IMR-90 (cell line): ENCODE measurements around the gene PLCL1. TPM values are rescaled to one million over a fixed set of nuclear protein-coding genes. Genes with fewer than 3 reads are reported as not detected.

Experiments used
- ATAC-seq: fragments of 200-7000 bp; cut with Tn5 transposase; 2 replicates; pipeline ENCODE4 v1.9.1; 2020; ENCODE audit warnings: low read depth, mild to moderate bottlenecking, moderate library complexity
- BruUV-seq: library from RNA; stranded (reverse); fragments of 400-500 nt; replicated peaks from 2 replicates; lab custom pipeline; 2021; lab: Mats Ljungman, UMichigan
- CTCF ChIA-PET: fragments of 300-600 bp; formaldehyde crosslinking; extraction: SDS; loops from one replicate; lab custom pipeline; 2021; ENCODE audit warnings: antibody characterized with exemption; lab: Yijun Ruan, JAX
- POLR2A ChIA-PET: fragments of 300-600 bp; sonication (Branson Sonifier 250); formaldehyde crosslinking; loops from one replicate; lab custom pipeline; 2022; ENCODE audit warnings: antibody characterized with exemption; ENCODE audit not compliant: unreplicated experiment; lab: Charles Lee
- DNase-seq: peaks from one replicate; pipeline ENCODE4 v3.0.0; 2013
- H2AFZ ChIP-seq: replicated peaks from 2 replicates; pipeline ENCODE3; 2013; ENCODE audit warnings: low read length, mild to moderate bottlenecking; ENCODE audit not compliant: poor library complexity
- H2AK5ac ChIP-seq: 2 replicates; pipeline ENCODE4 v1.6.1; 2013; ENCODE audit warnings: low read depth, low read length, inconsistent platforms
- H2AK9ac ChIP-seq: replicated peaks from 2 replicates; pipeline ENCODE3; 2013; ENCODE audit warnings: mild to moderate bottlenecking, low read depth, low read length, moderate library complexity; ENCODE audit not compliant: poor library complexity
- H2BK120ac ChIP-seq: 2 replicates; pipeline ENCODE4 v1.6.1; 2013; ENCODE audit warnings: low read depth, low read length, inconsistent platforms
- H2BK15ac ChIP-seq: 3 replicates; pipeline ENCODE4 v1.6.1; 2013; ENCODE audit warnings: low read depth, low read length, inconsistent platforms
- H2BK20ac ChIP-seq: 2 replicates; pipeline ENCODE4 v1.6.1; 2013; ENCODE audit warnings: low read depth, mild to moderate bottlenecking, inconsistent platforms, low read length, moderate library complexity
- H2BK5ac ChIP-seq: 2 replicates; pipeline ENCODE4 v1.6.1; 2013; ENCODE audit warnings: mild to moderate bottlenecking, low read depth, low read length, inconsistent platforms; ENCODE audit not compliant: poor library complexity, severe bottlenecking
- H3K14ac ChIP-seq: replicated peaks from 2 replicates; pipeline ENCODE4 v1.6.1; 2013; ENCODE audit warnings: low read depth, low read length, inconsistent platforms
- H3K18ac ChIP-seq: 2 replicates; pipeline ENCODE4 v1.6.1; 2013; ENCODE audit warnings: low read depth, low read length, control low read depth
- H3K23ac ChIP-seq: 2 replicates; pipeline ENCODE4 v1.6.1; 2013; ENCODE audit warnings: low read depth, low read length, inconsistent platforms
- H3K27ac ChIP-seq: 2 replicates; pipeline ENCODE4 v1.5.1; 2013; ENCODE audit warnings: mild to moderate bottlenecking, control low read depth, low read length; ENCODE audit not compliant: insufficient read depth
- H3K27me3 ChIP-seq: 2 replicates; pipeline ENCODE4 v1.6.1; 2013; ENCODE audit warnings: low read length; ENCODE audit not compliant: control insufficient read depth, insufficient read depth
- H3K36me3 ChIP-seq: 2 replicates; pipeline ENCODE4 v1.6.1; 2013; ENCODE audit warnings: low read length, mixed read lengths; ENCODE audit not compliant: control insufficient read depth, insufficient read depth
- H3K4ac ChIP-seq: 2 replicates; pipeline ENCODE4 v1.6.1; 2013; ENCODE audit warnings: low read depth, low read length, inconsistent platforms
- H3K4me1 ChIP-seq: 2 replicates; pipeline ENCODE4 v1.6.1; 2013; ENCODE audit warnings: low read length, mixed read lengths; ENCODE audit not compliant: control insufficient read depth, insufficient read depth
- H3K4me2 ChIP-seq: 2 replicates; pipeline ENCODE4 v1.6.1; 2013; ENCODE audit warnings: low read depth, mild to moderate bottlenecking, control low read depth, low read length, moderate library complexity
- H3K4me3 ChIP-seq: 2 replicates; pipeline ENCODE4 v1.5.1; 2013; ENCODE audit warnings: low read depth, mild to moderate bottlenecking, control low read depth, low read length, moderate library complexity; ENCODE audit not compliant: insufficient read depth
- H3K56ac ChIP-seq: 2 replicates; pipeline ENCODE4 v1.6.1; 2013; ENCODE audit warnings: low read length, inconsistent platforms; ENCODE audit not compliant: insufficient read depth; ENCODE audit errors: extremely low read depth
- H3K79me1 ChIP-seq, 2 experiments: 2 replicates each; pipeline ENCODE4 v1.6.1; 2013; ENCODE audit warnings: low read length in 2 of 2, inconsistent platforms in 1 of 2, low read depth in 1 of 2
- H3K9ac ChIP-seq: 2 replicates; pipeline ENCODE4 v1.6.1; 2013; ENCODE audit warnings: low read depth, low read length, control low read depth
- H3K9me1 ChIP-seq: 2 replicates; pipeline ENCODE4 v1.6.1; 2013; ENCODE audit warnings: low read length, inconsistent platforms; ENCODE audit not compliant: insufficient read depth
- H3K9me3 ChIP-seq: 2 replicates; pipeline ENCODE4 v1.6.1; 2013; ENCODE audit warnings: low read length; ENCODE audit not compliant: control insufficient read depth, insufficient read depth
- H4K20me1 ChIP-seq: 2 replicates; pipeline ENCODE4 v1.6.1; 2013; ENCODE audit warnings: low read length, inconsistent platforms; ENCODE audit not compliant: insufficient read depth
- H4K5ac ChIP-seq: 2 replicates; pipeline ENCODE4 v1.6.1; 2013; ENCODE audit warnings: mild to moderate bottlenecking, low read depth, low read length, control low read depth
- H4K8ac ChIP-seq, 2 experiments: 2 replicates each; pipeline ENCODE4 v1.6.1; 2013; ENCODE audit warnings: low read depth in 2 of 2, low read length in 2 of 2, control low read depth in 1 of 2, inconsistent platforms in 1 of 2
- H4K91ac ChIP-seq: 2 replicates; pipeline ENCODE4 v1.6.1; 2013; ENCODE audit warnings: low read depth, low read length, inconsistent platforms; ENCODE audit not compliant: insufficient read depth
- BHLHE40 ChIP-seq: fragments of 150-350 bp; IDR thresholded peaks from 2 replicates; pipeline ENCODE4 v1.6.1; 2016; ENCODE audit warnings: mild to moderate bottlenecking, low read depth, low read length
- CEBPB ChIP-seq: IDR thresholded peaks from 2 replicates; pipeline ENCODE4 v1.6.1; 2012; ENCODE audit warnings: low read depth, low read length, improper control_type of control experiment
- CHD1 ChIP-seq: IDR thresholded peaks from 2 replicates; pipeline ENCODE4 v1.6.1; 2012; ENCODE audit warnings: low read depth, low read length, improper control_type of control experiment
- ELK1 ChIP-seq: fragments of 150-350 bp; IDR thresholded peaks from 2 replicates; pipeline ENCODE4 v1.6.1; 2016; ENCODE audit warnings: low read depth, mild to moderate bottlenecking, low read length, moderate library complexity, borderline replicate concordance
- FOS ChIP-seq: fragments of 150-350 bp; IDR thresholded peaks from 2 replicates; pipeline ENCODE4 v1.6.1; 2016; ENCODE audit warnings: low read depth, low read length
- MAFK ChIP-seq: IDR thresholded peaks from 2 replicates; pipeline ENCODE4 v1.6.1; 2012; ENCODE audit warnings: low read depth, low read length, improper control_type of control experiment
- MAZ ChIP-seq: IDR thresholded peaks from 2 replicates; pipeline ENCODE4 v1.6.1; 2012; ENCODE audit warnings: low read depth, mild to moderate bottlenecking, low read length, improper control_type of control experiment, moderate library complexity, borderline replicate concordance
- MXI1 ChIP-seq: IDR thresholded peaks from 2 replicates; pipeline ENCODE4 v1.6.1; 2012; ENCODE audit warnings: low read depth, mild to moderate bottlenecking, low read length, moderate library complexity, borderline replicate concordance
- NFE2L2 ChIP-seq: fragments of 150-350 bp; IDR thresholded peaks from 2 replicates; pipeline ENCODE4 v1.6.1; 2016; ENCODE audit warnings: low read depth, mild to moderate bottlenecking, low read length
- POLR2A ChIP-seq: IDR thresholded peaks from 2 replicates; pipeline ENCODE4 v1.6.1; 2012; ENCODE audit warnings: mild to moderate bottlenecking, low read depth, low read length
- RAD21 ChIP-seq: IDR thresholded peaks from 2 replicates; pipeline ENCODE4 v1.6.1; 2012; ENCODE audit warnings: low read length, improper control_type of control experiment
- RCOR1 ChIP-seq: IDR thresholded peaks from 2 replicates; pipeline ENCODE4 v1.6.1; 2012; ENCODE audit warnings: mild to moderate bottlenecking, low read length, improper control_type of control experiment; ENCODE audit not compliant: insufficient replicate concordance
- RFX5 ChIP-seq: IDR thresholded peaks from 2 replicates; pipeline ENCODE4 v1.8.0; 2012; ENCODE audit warnings: low read depth, mild to moderate bottlenecking, low read length, moderate library complexity
- SMC3 ChIP-seq: fragments of 150-350 bp; IDR thresholded peaks from 2 replicates; pipeline ENCODE4 v1.6.1; 2016; ENCODE audit warnings: low read depth, mild to moderate bottlenecking, antibody characterized with exemption, low read length, moderate library complexity
- WGBS, 2 experiments: methylation state at CpG; one replicate each; pipeline versions ENCODE4 v1.1.5 to v1.1.7; 2013; ENCODE audit warnings: missing lambda C conversion rate in 2 of 2; ENCODE audit not compliant: insufficient read length in 1 of 2; ENCODE audit errors: extremely low coverage in 2 of 2; 5-methylcytosine and 5-hydroxymethylcytosine counted together
- dilution Hi-C: fragments of 300-500 bp; cut with HindIII; formaldehyde crosslinking; loops from one replicate; pipeline ENCODE4 v1.14.3; 2018; ENCODE audit warnings: low sequenced_read_pairs; ENCODE audit not compliant: unreplicated experiment
- in situ Hi-C: fragments of 300-500 bp; cut with MboI; formaldehyde crosslinking; loops from 3 replicates; pipeline ENCODE4 v1.14.3; 2019; ENCODE audit warnings: low sequenced_read_pairs, inconsistent platforms, mixed read lengths
- intact Hi-C: fragments of 100-400 bp; cut with micrococcal nuclease; formaldehyde crosslinking; loops from 2 replicates; pipeline ENCODE4 v1.10.0; 2022
- polyA plus RNA-seq, 3 experiments: library from polyadenylated mRNA; depleted of rRNA; stranded (reverse); fragments of >200 nt; gene quantifications; 2 replicates each; pipeline ENCODE4 v1.2.3, GENCODE V29; 2012; ENCODE audit warnings: low replicate concordance in 1 of 3
- total RNA-seq: library from RNA; depleted of rRNA; stranded (reverse); fragments of >200 nt; gene quantifications from 2 replicates; pipeline ENCODE4 v1.2.3, GENCODE V29; 2012
- TF ChIP-seq, protein P1 (sequence below): fragments of 150-350 bp; IDR thresholded peaks from 2 replicates; pipeline ENCODE4 v1.6.1; 2017; ENCODE audit warnings: mild to moderate bottlenecking, antibody characterized with exemption, low read length, low read depth
- TF ChIP-seq, protein P2 (sequence below): conservative IDR thresholded peaks from 2 replicates; pipeline ENCODE4 v1.5.1; 2012; ENCODE audit warnings: mild to moderate bottlenecking, low read depth, low read length, improper control_type of control experiment

PLCL1 gene
- total and polyA plus RNA-seq, 2 of the 4 experiments (the other 2 are of a cell fraction) = 0.14 to 0.18 TPM

DNA sequence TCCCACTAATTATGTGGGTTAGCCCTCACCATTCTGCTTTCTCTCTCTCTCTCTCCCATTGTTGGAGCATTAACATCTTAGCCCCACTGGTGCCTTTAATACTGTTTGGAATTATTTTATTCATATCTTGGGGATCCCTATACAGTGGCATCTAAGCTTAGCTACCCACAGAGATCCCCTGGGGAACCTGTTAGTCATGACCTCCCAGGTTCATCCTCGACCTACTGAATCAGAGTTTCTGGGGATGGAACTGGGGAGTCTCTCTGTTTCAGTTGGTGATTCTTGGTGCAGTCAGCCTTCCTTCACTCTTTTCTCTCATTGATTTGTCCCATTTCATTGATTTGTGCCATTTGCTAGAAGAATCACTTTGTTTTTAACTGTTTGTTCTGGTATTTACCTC is 137.3 kb downstream of the PLCL1 start:
- dilution Hi-C loops = no loop called here
- no peak overlapping the region for H2BK20ac ChIP-seq
- H3K4me1 ChIP-seq = no peaks in the 10 kb centered on the region
- ChIA-PET CTCF (interaction anchor here (0.6 kb wide), 1 partner anchor 11 kb away, joined by 3 read pairs; no protein-coding TSS in a partner anchor), POLR2A (no interaction called here)
- no peak overlapping the region for H2AK9ac ChIP-seq
- H2BK15ac ChIP-seq = no peak overlapping the region
- no peak overlapping the region for H3K18ac ChIP-seq
- no peak overlapping the region for H2AFZ ChIP-seq
- no peak overlapping the region for H2AK5ac ChIP-seq
- no peak overlapping the region for H3K56ac ChIP-seq
- H3K4ac ChIP-seq = no peak overlapping the region
- H3K14ac ChIP-seq = no peak overlapping the region
- H4K91ac ChIP-seq = no peak overlapping the region
- H4K20me1 ChIP-seq = no peaks in the 10 kb centered on the region
- no TSS peak for BruUV-seq
- H3K4me3 ChIP-seq = no peak overlapping the region
- ATAC-seq (no peak), DNase-seq (no peak)
- TF ChIP-seq MXI1 = no peak
- TF ChIP-seq FOS = no peak
- TF ChIP-seq RCOR1 = no peak
- TF ChIP-seq RFX5 = no peak
- TF ChIP-seq BHLHE40 = no peak
- TF ChIP-seq, protein P1, sequence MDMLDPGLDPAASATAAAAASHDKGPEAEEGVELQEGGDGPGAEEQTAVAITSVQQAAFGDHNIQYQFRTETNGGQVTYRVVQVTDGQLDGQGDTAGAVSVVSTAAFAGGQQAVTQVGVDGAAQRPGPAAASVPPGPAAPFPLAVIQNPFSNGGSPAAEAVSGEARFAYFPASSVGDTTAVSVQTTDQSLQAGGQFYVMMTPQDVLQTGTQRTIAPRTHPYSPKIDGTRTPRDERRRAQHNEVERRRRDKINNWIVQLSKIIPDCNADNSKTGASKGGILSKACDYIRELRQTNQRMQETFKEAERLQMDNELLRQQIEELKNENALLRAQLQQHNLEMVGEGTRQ = no peak
- no peak for TF ChIP-seq SMC3
- TF ChIP-seq CHD1 = no peak
- no peak for TF ChIP-seq POLR2A
- TF ChIP-seq CEBPB = no peak
- no peak for TF ChIP-seq RAD21
- no peak for TF ChIP-seq MAZ
- TF ChIP-seq ELK1 = no peak
- TF ChIP-seq MAFK = no peak
- no peak for TF ChIP-seq NFE2L2
- TF ChIP-seq, protein P2, sequence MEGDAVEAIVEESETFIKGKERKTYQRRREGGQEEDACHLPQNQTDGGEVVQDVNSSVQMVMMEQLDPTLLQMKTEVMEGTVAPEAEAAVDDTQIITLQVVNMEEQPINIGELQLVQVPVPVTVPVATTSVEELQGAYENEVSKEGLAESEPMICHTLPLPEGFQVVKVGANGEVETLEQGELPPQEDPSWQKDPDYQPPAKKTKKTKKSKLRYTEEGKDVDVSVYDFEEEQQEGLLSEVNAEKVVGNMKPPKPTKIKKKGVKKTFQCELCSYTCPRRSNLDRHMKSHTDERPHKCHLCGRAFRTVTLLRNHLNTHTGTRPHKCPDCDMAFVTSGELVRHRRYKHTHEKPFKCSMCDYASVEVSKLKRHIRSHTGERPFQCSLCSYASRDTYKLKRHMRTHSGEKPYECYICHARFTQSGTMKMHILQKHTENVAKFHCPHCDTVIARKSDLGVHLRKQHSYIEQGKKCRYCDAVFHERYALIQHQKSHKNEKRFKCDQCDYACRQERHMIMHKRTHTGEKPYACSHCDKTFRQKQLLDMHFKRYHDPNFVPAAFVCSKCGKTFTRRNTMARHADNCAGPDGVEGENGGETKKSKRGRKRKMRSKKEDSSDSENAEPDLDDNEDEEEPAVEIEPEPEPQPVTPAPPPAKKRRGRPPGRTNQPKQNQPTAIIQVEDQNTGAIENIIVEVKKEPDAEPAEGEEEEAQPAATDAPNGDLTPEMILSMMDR = no peak
- no peak overlapping the region for H3K4me2 ChIP-seq
- no peak overlapping the region for H2BK120ac ChIP-seq
- no peak overlapping the region for H3K27ac ChIP-seq
- no CpG with 5 or more reads among the region's 1 CpG for WGBS, 2 experiments
- no peaks in the 10 kb centered on the region for H3K9me3 ChIP-seq
- no peak overlapping the region for H2BK5ac ChIP-seq
- intact Hi-C loops = no loop called here
- H4K5ac ChIP-seq = no peak overlapping the region
- H3K79me1 ChIP-seq = no peaks in the 10 kb centered on the region
- no peak overlapping the region for H3K23ac ChIP-seq
- H4K8ac ChIP-seq = no peak overlapping the region
- no peaks in the 10 kb centered on the region for H3K27me3 ChIP-seq
- in situ Hi-C loops = no loop called here
- H3K9ac ChIP-seq = no peak overlapping the region
- no peaks in the 10 kb centered on the region for H3K36me3 ChIP-seq
- no peaks in the 10 kb centered on the region for H3K9me1 ChIP-seq
